Duodenal mucosa (tissue), 2 donors: ENCODE data around the gene MRPL51.

ENCODE experiments used
- H3K27ac ChIP-seq: one replicate; pipeline ENCODE4 v1.7.0; 2013; ENCODE audit warnings: low read depth, low read length
- H3K27me3 ChIP-seq, 2 donors: one replicate each; pipeline ENCODE4 v1.7.0; 2013; ENCODE audit warnings: low read length in 2 of 2, control low read depth in 1 of 2; ENCODE audit not compliant: insufficient read depth in 2 of 2, control insufficient read depth in 1 of 2
- H3K36me3 ChIP-seq, 2 donors: one replicate each; pipeline ENCODE4 v1.7.0; 2013; ENCODE audit warnings: low read length in 2 of 2, control low read depth in 1 of 2; ENCODE audit not compliant: insufficient read depth in 2 of 2, control insufficient read depth in 1 of 2
- H3K4me1 ChIP-seq, 2 donors: one replicate each; pipeline ENCODE4 v1.7.0; 2013; ENCODE audit warnings: low read length in 2 of 2, control low read depth in 1 of 2; ENCODE audit not compliant: insufficient read depth in 2 of 2, control insufficient read depth in 1 of 2
- H3K4me3 ChIP-seq, 2 donors: one replicate each; pipeline ENCODE4 v1.7.0; 2013; ENCODE audit warnings: low read length in 2 of 2, low read depth in 1 of 2
- H3K9ac ChIP-seq, 2 donors: one replicate each; pipeline ENCODE4 v1.7.0; 2013; ENCODE audit warnings: low read length in 2 of 2, low read depth in 1 of 2
- H3K9me3 ChIP-seq, 2 donors: one replicate each; pipeline ENCODE4 v1.7.0; 2013; ENCODE audit warnings: low read length in 2 of 2, control low read depth in 1 of 2; ENCODE audit not compliant: control insufficient read depth in 1 of 2

The MRPL51 gene

GRCh38 chr12:6462234-6462995 is 30.6 kb downstream of the MRPL51 start:
- Histone ChIP-seq H3K36me3 (peaks cover 50 to 87% of the 10 kb centered on the region in 2 donors), H3K9me3 (no peaks in the 10 kb centered on the region), H3K9ac (peak overlapping the region in 1 of 2 donors; percentile 9), H3K4me3 (no peak overlapping the region), H3K27me3 (no peaks in the 10 kb centered on the region), H3K4me1 (peaks cover 36 to 43% of the 10 kb centered on the region in 2 donors), H3K27ac (no peak overlapping the region)

- H3K27ac ChIP-seq, result peak overlapping the region; percentile 33
- peaks cover 55 to 93% of the 10 kb centered on the region in 2 donors for H3K36me3 ChIP-seq
- H3K4me3 ChIP-seq, result peak overlapping the region in 1 of 2 donors; percentile 34
- peaks cover 36 to 43% of the 10 kb centered on the region in 2 donors for H3K4me1 ChIP-seq
- H3K9me3 ChIP-seq, result no peaks in the 10 kb centered on the region
- no peak overlapping the region for H3K9ac ChIP-seq
- no peaks in the 10 kb centered on the region for H3K27me3 ChIP-seq
Observed at GRCh38 chr12:6461401-6462233, 31.4 kb downstream of the MRPL51 start.

- peaks cover 55 to 87% of the 10 kb centered on the region in 2 donors for H3K36me3 ChIP-seq
- H3K9ac ChIP-seq, result peak overlapping the region in 1 of 2 donors; percentile 7
- no peaks in the 10 kb centered on the region for H3K9me3 ChIP-seq
- H3K27me3 ChIP-seq, result no peaks in the 10 kb centered on the region
- H3K4me1 ChIP-seq, result peaks cover 36 to 43% of the 10 kb centered on the region in 2 donors
- peak overlapping the region; percentile 15 for H3K27ac ChIP-seq
- H3K4me3 ChIP-seq, result peak overlapping the region in 1 of 2 donors; percentile 34
Observed at GRCh38 chr12:6460751-6461371, 32.2 kb downstream of the MRPL51 start.

GRCh38 chr12:6459004-6459337 is 34.1 kb downstream of the MRPL51 start:
- Histone ChIP-seq H3K9ac (no peak overlapping the region), H3K4me1 (peaks cover 31 to 36% of the 10 kb centered on the region in 2 donors), H3K4me3 (no peak overlapping the region), H3K9me3 (no peaks in the 10 kb centered on the region), H3K36me3 (peaks cover 60 to 86% of the 10 kb centered on the region in 2 donors), H3K27me3 (no peaks in the 10 kb centered on the region), H3K27ac (no peak overlapping the region)

DNA sequence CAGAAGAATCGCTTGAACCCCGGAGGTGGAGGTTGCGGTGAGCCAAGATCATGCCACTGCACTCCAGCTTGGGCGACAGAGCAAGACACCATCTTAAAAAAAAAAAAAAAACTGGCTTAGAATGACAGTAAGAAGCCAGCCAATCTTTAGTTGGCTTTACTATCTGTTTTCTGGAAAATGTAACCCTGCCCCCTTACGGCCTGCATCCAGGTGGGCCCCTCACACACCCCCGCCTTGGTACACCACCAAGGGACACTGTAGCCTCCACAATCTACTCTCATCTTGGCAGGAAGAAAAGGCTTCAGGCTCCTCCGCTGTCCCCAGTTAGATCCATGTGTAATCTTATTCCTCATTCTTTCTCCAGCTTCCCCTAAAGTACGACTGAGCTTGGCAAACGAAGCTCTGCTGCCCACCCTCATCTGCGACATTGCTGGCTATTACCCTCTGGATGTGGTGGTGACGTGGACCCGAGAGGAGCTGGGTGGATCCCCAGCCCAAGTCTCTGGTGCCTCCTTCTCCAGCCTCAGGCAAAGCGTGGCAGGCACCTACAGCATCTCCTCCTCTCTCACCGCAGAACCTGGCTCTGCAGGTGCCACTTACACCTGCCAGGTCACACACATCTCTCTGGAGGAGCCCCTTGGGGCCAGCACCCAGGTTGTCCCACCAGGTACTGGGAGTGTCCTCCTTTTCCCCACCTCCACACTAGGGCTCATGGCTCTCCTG is 34.6 kb downstream of the MRPL51 start:
- no peak overlapping the region for H3K27ac ChIP-seq
- H3K27me3 ChIP-seq, result no peaks in the 10 kb centered on the region

DNA sequence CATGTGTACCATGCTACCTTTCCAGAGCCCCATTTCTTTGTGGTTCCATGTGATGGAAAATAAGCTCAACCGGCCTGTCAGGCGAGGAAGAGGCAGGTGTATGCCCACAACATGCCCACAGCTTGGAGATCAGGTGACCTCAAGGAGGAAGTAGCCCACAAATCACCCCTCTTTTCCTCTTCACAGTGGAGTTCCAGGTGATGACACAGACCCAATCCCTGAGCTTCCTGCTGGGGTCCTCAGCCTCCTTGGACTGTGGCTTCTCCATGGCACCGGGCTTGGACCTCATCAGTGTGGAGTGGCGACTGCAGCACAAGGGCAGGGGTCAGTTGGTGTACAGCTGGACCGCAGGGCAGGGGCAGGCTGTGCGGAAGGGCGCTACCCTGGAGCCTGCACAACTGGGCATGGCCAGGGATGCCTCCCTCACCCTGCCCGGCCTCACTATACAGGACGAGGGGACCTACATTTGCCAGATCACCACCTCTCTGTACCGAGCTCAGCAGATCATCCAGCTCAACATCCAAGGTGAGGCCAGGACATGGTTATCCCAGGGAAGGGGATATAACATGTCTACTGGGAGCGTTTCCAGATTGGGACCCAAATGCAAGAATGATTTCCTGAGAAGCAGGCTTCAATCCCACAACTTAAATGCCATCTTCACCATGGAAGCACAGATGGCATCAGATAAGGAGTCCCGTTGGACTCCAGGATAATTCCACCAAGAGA is 35.7 kb downstream of the MRPL51 start:
- Histone ChIP-seq H3K4me3 (no peak overlapping the region), H3K9me3 (no peaks in the 10 kb centered on the region), H3K27ac (no peak overlapping the region), H3K9ac (no peak overlapping the region), H3K27me3 (no peaks in the 10 kb centered on the region), H3K36me3 (peaks cover 48 to 72% of the 10 kb centered on the region in 2 donors), H3K4me1 (peaks cover 29 to 32% of the 10 kb centered on the region in 2 donors)

More for the DNA sequence above, 34.6 kb downstream of the MRPL51 start:
- Histone ChIP-seq H3K9me3 (no peaks in the 10 kb centered on the region), H3K4me3 (no peak overlapping the region), H3K4me1 (peaks cover 29 to 32% of the 10 kb centered on the region in 2 donors), H3K9ac (no peak overlapping the region), H3K36me3 (peaks cover 57 to 82% of the 10 kb centered on the region in 2 donors)

DNA sequence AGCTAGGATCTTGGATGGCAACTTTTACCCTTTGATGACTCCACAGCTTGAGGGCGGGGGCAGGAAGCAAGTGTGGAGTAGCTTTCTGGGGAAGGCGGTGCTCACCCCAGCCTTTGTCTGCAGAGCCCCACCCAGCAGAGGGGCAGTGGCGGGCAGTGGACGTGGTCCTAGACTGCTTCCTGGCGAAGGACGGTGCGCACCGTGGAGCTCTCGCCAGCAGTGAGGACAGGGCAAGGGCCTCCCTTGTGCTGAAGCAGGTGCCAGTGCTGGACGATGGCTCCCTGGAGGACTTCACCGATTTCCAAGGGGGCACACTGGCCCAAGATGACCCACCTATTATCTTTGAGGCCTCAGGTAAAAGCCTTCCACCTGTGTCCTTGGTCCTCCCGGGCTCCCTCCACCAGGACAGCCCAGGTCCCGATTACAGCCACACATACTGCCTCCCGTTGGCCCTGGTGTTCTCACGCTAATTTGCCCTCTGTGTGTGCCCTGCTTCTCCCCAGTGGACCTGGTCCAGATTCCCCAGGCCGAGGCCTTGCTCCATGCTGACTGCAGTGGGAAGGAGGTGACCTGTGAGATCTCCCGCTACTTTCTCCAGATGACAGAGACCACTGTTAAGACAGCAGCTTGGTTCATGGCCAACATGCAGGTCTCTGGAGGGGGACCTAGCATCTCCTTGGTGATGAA is 40.0 kb downstream of the MRPL51 start:
- H3K9ac ChIP-seq, result peak overlapping the region; percentile 99 to 100
- H3K36me3 ChIP-seq, result peaks cover 20 to 31% of the 10 kb centered on the region in 2 donors
- peak overlapping the region; percentile 96 to 99 for H3K4me3 ChIP-seq
- H3K9me3 ChIP-seq, result no peaks in the 10 kb centered on the region
- H3K27me3 ChIP-seq, result no peaks in the 10 kb centered on the region
- peaks cover 24 to 33% of the 10 kb centered on the region in 2 donors for H3K4me1 ChIP-seq
- peak overlapping the region; percentile 96 for H3K27ac ChIP-seq

GRCh38 chr12:6452245-6452943 is 40.7 kb downstream of the MRPL51 start:
- peaks cover 24 to 36% of the 10 kb centered on the region in 2 donors for H3K4me1 ChIP-seq

More at GRCh38 chr12:6452245-6452943, 40.7 kb downstream of the MRPL51 start:
- Histone ChIP-seq H3K9me3 (no peaks in the 10 kb centered on the region), H3K27me3 (no peaks in the 10 kb centered on the region), H3K36me3 (peaks cover 14 to 29% of the 10 kb centered on the region in 2 donors), H3K9ac (peak overlapping the region; percentile 99 to 100), H3K4me3 (peak overlapping the region; percentile 96 to 99), H3K27ac (peak overlapping the region; percentile 96)
